ENCODE results near the gene CCL21. TPM values are rescaled to one million over a fixed set of nuclear protein-coding genes. Genes with fewer than 3 reads are reported as not detected.

CCL21 gene
- total RNA-seq, 2 donors from 2014 or later, result 32.6 to 40.2 TPM

DNA sequence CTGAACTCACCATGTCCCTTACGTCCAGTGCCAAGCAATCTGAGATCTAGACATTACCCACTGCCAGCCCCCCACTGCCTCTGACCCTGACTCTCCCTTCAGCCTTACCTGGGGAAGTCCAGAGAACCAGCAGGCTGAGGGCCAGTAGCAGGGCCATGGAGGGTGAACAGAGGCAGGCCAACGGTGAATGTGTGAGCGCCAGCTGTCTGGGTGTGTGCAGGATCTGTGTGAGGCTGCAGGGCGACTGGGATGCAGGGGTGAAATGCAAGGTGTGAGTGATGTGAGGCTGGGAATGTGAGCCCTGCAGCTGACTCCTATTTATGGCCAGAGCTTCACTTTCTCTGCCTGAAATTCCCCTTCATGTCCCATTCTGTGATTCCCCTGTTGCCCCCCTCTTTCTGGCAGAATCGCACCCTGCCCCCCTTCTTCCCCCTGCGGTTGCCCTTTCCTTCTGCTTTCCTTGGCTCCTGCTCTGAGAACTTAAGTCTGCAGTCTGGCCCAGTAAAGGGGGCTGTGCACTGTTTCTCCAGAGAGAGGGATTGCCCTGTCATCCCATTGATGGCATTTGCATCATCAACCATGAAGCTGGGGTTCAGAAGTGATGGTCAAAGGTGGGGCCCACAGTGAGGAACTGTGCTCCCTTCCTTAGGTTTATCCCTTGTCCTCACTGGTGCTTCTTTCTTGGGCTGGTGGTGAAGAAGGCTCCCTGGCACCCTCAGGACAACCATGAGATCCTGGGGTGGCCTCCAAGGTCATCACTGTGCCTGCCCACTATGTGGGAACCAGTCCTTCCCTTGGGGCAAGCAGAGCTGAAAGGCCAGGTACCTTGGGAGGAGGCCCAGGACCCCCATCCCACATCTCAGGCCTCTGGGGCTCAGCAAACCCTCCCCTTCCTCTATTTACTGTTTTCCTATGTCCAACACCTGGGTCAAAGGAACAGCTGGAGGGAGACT lies 18.7 kb downstream of the CCL21 start, which contains the start of gene CCL19:
TSS of gene CCL19 (minus strand) at position 294 of the 953 bp plus-strand sequence. CDS start at position 157, 137 bp downstream.
- ATAC-seq, result no peak

DNA sequence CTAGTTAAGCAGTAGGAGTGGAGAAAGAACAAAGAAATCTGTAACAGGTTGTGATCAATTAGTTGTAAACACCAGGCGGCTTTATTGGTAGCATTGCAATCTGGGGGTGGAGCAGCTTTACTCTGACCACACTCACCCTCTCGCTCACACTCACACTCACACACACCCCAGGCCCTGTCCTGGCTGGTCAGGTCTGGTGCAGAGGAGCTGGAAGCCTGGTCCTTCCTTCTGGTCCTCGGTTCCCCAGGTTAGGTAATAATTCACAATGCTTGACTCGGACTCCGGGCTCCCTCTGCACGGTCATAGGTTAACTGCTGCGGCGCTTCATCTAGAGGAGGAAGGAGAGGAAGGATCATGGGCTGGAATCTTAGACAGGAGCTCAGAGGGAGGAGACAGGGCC lies 20.4 kb downstream of the CCL21 start:
- no peak for ATAC-seq
- intact Hi-C loops (cut with DNase I), result no loop called here
- 68 to 77% methylated on average over 4 to 8 of the region's 8 CpGs for WGBS, 2 donors

More for the DNA sequence above, 18.7 kb downstream of the CCL21 start, which contains the start of gene CCL19:
- Histone ChIP-seq H3K9me3 (no peaks in the 10 kb centered on the region), H3K4me1 (no peaks in the 10 kb centered on the region), H3K4me3 (no peak within 1 kb of the TSS), H3K27ac (no peak within 1 kb of the TSS), H3K27me3 (no peaks in the 10 kb centered on the region), H3K36me3 (replicated peaks in 1 of 2; ENCODE audit: insufficient read depth in 1 of 2, low read depth in 2 of 2) (no peaks in the 10 kb centered on the region)
- no peak for TF ChIP-seq POLR2A (IDR thresholded peaks at IDR 0.05)
- WGBS, 2 donors, result 65 to 66% methylated on average over 6 of the region's 6 CpGs
- intact Hi-C loops (cut with DNase I), result no loop called here
- no peak for DNase-seq

DNA sequence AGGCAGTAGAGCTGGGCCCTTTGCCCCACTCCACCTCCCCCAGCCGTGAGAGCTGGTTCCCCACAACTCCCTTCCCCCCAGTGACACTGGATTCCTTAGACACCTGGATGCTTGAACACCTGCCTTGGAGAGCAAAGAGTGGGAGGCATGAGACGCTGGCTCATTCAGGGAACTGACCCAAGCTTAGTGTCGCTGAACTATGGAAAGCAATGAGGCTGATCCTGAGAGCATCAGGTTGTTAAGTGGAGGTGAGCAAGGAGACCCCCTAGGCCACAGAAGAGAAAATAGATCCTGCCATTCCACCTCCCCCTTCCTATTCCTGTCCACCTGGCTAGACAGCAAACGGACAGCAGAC lies 20.8 kb downstream of the CCL21 start:
- DNase-seq, result no peak
- intact Hi-C loops (cut with DNase I), result no loop called here
- TF ChIP-seq, protein P1, sequence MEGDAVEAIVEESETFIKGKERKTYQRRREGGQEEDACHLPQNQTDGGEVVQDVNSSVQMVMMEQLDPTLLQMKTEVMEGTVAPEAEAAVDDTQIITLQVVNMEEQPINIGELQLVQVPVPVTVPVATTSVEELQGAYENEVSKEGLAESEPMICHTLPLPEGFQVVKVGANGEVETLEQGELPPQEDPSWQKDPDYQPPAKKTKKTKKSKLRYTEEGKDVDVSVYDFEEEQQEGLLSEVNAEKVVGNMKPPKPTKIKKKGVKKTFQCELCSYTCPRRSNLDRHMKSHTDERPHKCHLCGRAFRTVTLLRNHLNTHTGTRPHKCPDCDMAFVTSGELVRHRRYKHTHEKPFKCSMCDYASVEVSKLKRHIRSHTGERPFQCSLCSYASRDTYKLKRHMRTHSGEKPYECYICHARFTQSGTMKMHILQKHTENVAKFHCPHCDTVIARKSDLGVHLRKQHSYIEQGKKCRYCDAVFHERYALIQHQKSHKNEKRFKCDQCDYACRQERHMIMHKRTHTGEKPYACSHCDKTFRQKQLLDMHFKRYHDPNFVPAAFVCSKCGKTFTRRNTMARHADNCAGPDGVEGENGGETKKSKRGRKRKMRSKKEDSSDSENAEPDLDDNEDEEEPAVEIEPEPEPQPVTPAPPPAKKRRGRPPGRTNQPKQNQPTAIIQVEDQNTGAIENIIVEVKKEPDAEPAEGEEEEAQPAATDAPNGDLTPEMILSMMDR (IDR thresholded peaks at IDR 0.05), result no peak
- no peak for TF ChIP-seq POLR2A (IDR thresholded peaks at IDR 0.05)
- 83 to 84% methylated on average over 4 of the region's 4 CpGs for WGBS, 2 donors
- Histone ChIP-seq H3K4me1 (no peaks in the 10 kb centered on the region), H3K27ac (no peak overlapping the region), H3K9me3 (no peaks in the 10 kb centered on the region), H3K4me3 (no peak overlapping the region), H3K27me3 (no peaks in the 10 kb centered on the region), H3K36me3 (replicated peaks in 1 of 2; ENCODE audit: insufficient read depth in 1 of 2, low read depth in 2 of 2) (no peaks in the 10 kb centered on the region)
- no peak for ATAC-seq

More for the DNA sequence above, 20.4 kb downstream of the CCL21 start:
- Histone ChIP-seq H3K4me1 (no peaks in the 10 kb centered on the region), H3K4me3 (no peak overlapping the region), H3K27me3 (no peaks in the 10 kb centered on the region), H3K27ac (no peak overlapping the region), H3K36me3 (replicated peaks in 1 of 2; ENCODE audit: insufficient read depth in 1 of 2, low read depth in 2 of 2) (no peaks in the 10 kb centered on the region), H3K9me3 (no peaks in the 10 kb centered on the region)
- DNase-seq, result no peak
- TF ChIP-seq, protein P1 (IDR thresholded peaks at IDR 0.05), result no peak
- no peak for TF ChIP-seq POLR2A (IDR thresholded peaks at IDR 0.05)

DNA sequence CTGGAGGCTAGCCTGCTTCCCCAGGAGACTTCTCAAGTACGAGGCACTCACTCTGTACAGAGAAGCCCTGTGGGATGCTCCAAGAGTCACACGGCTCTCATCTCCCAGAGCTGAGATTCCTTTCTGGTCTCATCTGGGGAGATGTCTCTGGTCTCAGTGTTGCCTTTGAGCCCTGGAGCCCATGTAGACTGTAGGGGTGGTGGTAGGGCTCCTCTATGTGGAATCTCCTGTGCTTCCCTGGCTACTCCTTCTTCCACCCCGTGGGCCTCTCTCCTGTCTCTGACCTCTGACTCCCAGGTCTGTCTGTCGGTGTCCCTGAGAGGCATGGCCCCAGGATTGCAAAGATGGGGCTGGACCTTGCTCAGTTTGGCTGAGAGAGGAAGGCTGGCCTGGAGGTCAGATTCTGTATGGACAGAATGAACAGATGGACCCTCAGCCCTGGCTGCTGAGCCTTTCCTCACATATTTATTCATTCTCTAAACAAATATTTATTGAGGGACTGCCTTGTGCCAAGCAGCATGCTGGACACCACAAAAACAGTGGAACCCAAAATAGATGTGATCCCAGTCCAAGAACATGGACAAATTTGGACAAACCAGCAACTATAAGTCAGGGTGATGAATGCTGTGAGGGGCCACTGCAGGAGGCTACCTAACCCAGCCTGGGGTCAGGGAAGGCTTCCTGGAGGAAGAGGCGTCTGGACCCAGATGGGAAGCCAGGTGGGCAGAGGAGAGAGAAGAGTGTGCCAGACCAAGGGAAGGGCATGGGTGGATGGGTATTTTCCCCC lies 21.4 kb downstream of the CCL21 start:
- 80 to 81% methylated on average over 3 to 5 of the region's 5 CpGs for WGBS, 2 donors
- DNase-seq (no peak), ATAC-seq (no peak)
- H3K4me1 ChIP-seq, result no peaks in the 10 kb centered on the region
- no peaks in the 10 kb centered on the region for H3K36me3 ChIP-seq (replicated peaks in 1 of 2; ENCODE audit: insufficient read depth in 1 of 2, low read depth in 2 of 2)
- intact Hi-C loops (cut with DNase I), result no loop called here
- no peaks in the 10 kb centered on the region for H3K9me3 ChIP-seq
- TF ChIP-seq POLR2A (IDR thresholded peaks at IDR 0.05), result no peak
- TF ChIP-seq, protein P1 (IDR thresholded peaks at IDR 0.05), result no peak
- no peak overlapping the region for H3K27ac ChIP-seq
- H3K27me3 ChIP-seq, result no peaks in the 10 kb centered on the region
- H3K4me3 ChIP-seq, result no peak overlapping the region
